Subcutaneous abdominal adipose tissue (tissue), 5 donors: ENCODE measurements around the gene ITGB5.

ENCODE experiments used
- H3K27ac ChIP-seq: one replicate; pipeline ENCODE4 v1.7.0; 2013; ENCODE audit warnings: low read depth, mild to moderate bottlenecking, inconsistent platforms, low read length, moderate library complexity
- H3K27me3 ChIP-seq, 5 donors: one replicate each; pipeline ENCODE4 v1.7.0; 2013; ENCODE audit warnings: low read length in 5 of 5, inconsistent platforms in 1 of 5; ENCODE audit not compliant: control insufficient read depth in 5 of 5, insufficient read depth in 4 of 5
- H3K36me3 ChIP-seq, 5 donors: one replicate each; pipeline ENCODE4 v1.7.0; 2013; ENCODE audit warnings: low read length in 5 of 5; ENCODE audit not compliant: control insufficient read depth in 5 of 5, insufficient read depth in 5 of 5
- H3K4me1 ChIP-seq, 5 donors: one replicate each; pipeline ENCODE4 v1.7.0; 2013; ENCODE audit warnings: low read length in 5 of 5, mild to moderate bottlenecking in 3 of 5, moderate library complexity in 1 of 5; ENCODE audit not compliant: control insufficient read depth in 5 of 5, insufficient read depth in 5 of 5
- H3K4me3 ChIP-seq, 5 donors: one replicate each; pipeline ENCODE4 v1.7.0; 2013; ENCODE audit warnings: low read length in 5 of 5, low read depth in 1 of 5
- H3K9ac ChIP-seq, 5 donors: one replicate each; pipeline ENCODE4 v1.7.0; 2013; ENCODE audit warnings: low read length in 5 of 5, mild to moderate bottlenecking in 4 of 5, moderate library complexity in 3 of 5
- H3K9me3 ChIP-seq, 5 donors: one replicate each; pipeline ENCODE4 v1.7.0; 2013; ENCODE audit warnings: low read length in 5 of 5; ENCODE audit not compliant: control insufficient read depth in 5 of 5
- donor health status: healthy.
- donor health status: healthy.
- donor health status: healthy.
- donor health status: healthy.
- donor health status: healthy.

ITGB5 gene

GRCh38 chr3:124812291-124813265 lies 74.6 kb downstream of the ITGB5 start:
- no peaks in the 10 kb centered on the region for H3K9me3 ChIP-seq
- H3K27me3 ChIP-seq: no peaks in the 10 kb centered on the region
- peaks cover 3 to 51% (median 41%) of the 10 kb centered on the region in 5 donors for H3K36me3 ChIP-seq
- peak overlapping the region; percentile 99 for H3K27ac ChIP-seq
- peak overlapping the region in 3 of 5 donors; percentile 8 to 23 (median 9) for H3K4me3 ChIP-seq
- peak overlapping the region in 4 of 5 donors; percentile 39 to 68 (median 54) for H3K9ac ChIP-seq
- H3K4me1 ChIP-seq: peaks cover 21 to 60% (median 49%) of the 10 kb centered on the region in 5 donors

- Histone ChIP-seq H3K4me1 (peaks cover 21 to 60% (median 49%) of the 10 kb centered on the region in 5 donors), H3K36me3 (peaks cover 0 to 43% (median 33%) of the 10 kb centered on the region in 5 donors), H3K9me3 (no peaks in the 10 kb centered on the region), H3K9ac (no peak overlapping the region), H3K27me3 (no peaks in the 10 kb centered on the region), H3K27ac (peak overlapping the region; percentile 99), H3K4me3 (peak overlapping the region in 1 of 5 donors; percentile 13)
These were observed 75.7 kb downstream of the ITGB5 start for GRCh38 chr3:124811436-124811835.

GRCh38 chr3:124810970-124811369 lies 76.2 kb downstream of the ITGB5 start:
- H3K27ac ChIP-seq: peak overlapping the region; percentile 99
- peak overlapping the region in 1 of 5 donors; percentile 12 for H3K4me3 ChIP-seq
- no peaks in the 10 kb centered on the region for H3K27me3 ChIP-seq
- H3K9ac ChIP-seq: no peak overlapping the region
- H3K9me3 ChIP-seq: no peaks in the 10 kb centered on the region
- peaks cover 21 to 59% (median 49%) of the 10 kb centered on the region in 5 donors for H3K4me1 ChIP-seq
- peaks cover 0 to 38% (median 28%) of the 10 kb centered on the region in 5 donors for H3K36me3 ChIP-seq

- Histone ChIP-seq H3K4me1 (peaks cover 19 to 49% (median 42%) of the 10 kb centered on the region in 5 donors), H3K9me3 (no peaks in the 10 kb centered on the region), H3K27me3 (no peaks in the 10 kb centered on the region), H3K9ac (no peak overlapping the region), H3K4me3 (no peak overlapping the region), H3K27ac (peak overlapping the region; percentile 99), H3K36me3 (peaks cover 0 to 24% (median 17%) of the 10 kb centered on the region in 5 donors)
These were observed 78.1 kb downstream of the ITGB5 start for GRCh38 chr3:124809039-124809438.

GRCh38 chr3:124805671-124806070 lies 81.5 kb downstream of the ITGB5 start:
- Histone ChIP-seq H3K9ac (no peak overlapping the region), H3K27me3 (no peaks in the 10 kb centered on the region), H3K9me3 (no peaks in the 10 kb centered on the region), H3K4me1 (peaks cover 8 to 41% (median 19%) of the 10 kb centered on the region in 5 donors), H3K27ac (no peak overlapping the region), H3K4me3 (no peak overlapping the region), H3K36me3 (peaks cover 0 to 40% (median 26%) of the 10 kb centered on the region in 5 donors)

- H3K4me1 ChIP-seq: peaks cover 10 to 40% (median 19%) of the 10 kb centered on the region in 5 donors
- H3K4me3 ChIP-seq: no peak overlapping the region
- no peaks in the 10 kb centered on the region for H3K9me3 ChIP-seq
- H3K9ac ChIP-seq: no peak overlapping the region
- no peak overlapping the region for H3K27ac ChIP-seq
- H3K27me3 ChIP-seq: no peaks in the 10 kb centered on the region
- H3K36me3 ChIP-seq: peaks cover 0 to 41% (median 26%) of the 10 kb centered on the region in 5 donors
These were observed 82.3 kb downstream of the ITGB5 start for GRCh38 chr3:124804875-124805274.

- peaks cover 9 to 29% (median 14%) of the 10 kb centered on the region in 5 donors for H3K4me1 ChIP-seq
- no peaks in the 10 kb centered on the region for H3K27me3 ChIP-seq
- H3K9me3 ChIP-seq: no peaks in the 10 kb centered on the region
- no peak overlapping the region for H3K27ac ChIP-seq
- no peak overlapping the region for H3K4me3 ChIP-seq
- peaks cover 0 to 43% (median 25%) of the 10 kb centered on the region in 5 donors for H3K36me3 ChIP-seq
- no peak overlapping the region for H3K9ac ChIP-seq
These were observed 84.5 kb downstream of the ITGB5 start for GRCh38 chr3:124802702-124803101.

- Histone ChIP-seq H3K4me1 (peaks cover 9 to 29% (median 19%) of the 10 kb centered on the region in 5 donors), H3K9ac (no peak overlapping the region), H3K27ac (no peak overlapping the region), H3K36me3 (peaks cover 0 to 49% (median 30%) of the 10 kb centered on the region in 5 donors), H3K27me3 (no peaks in the 10 kb centered on the region), H3K4me3 (no peak overlapping the region), H3K9me3 (no peaks in the 10 kb centered on the region)
These were observed 85.0 kb downstream of the ITGB5 start for GRCh38 chr3:124802061-124802698.

GRCh38 chr3:124800511-124801258 lies 86.5 kb downstream of the ITGB5 start:
- no peak overlapping the region for H3K27ac ChIP-seq
- no peak overlapping the region for H3K4me3 ChIP-seq
- peaks cover 0 to 57% (median 41%) of the 10 kb centered on the region in 5 donors for H3K36me3 ChIP-seq
- H3K4me1 ChIP-seq: peaks cover 9 to 29% (median 20%) of the 10 kb centered on the region in 5 donors
- H3K9me3 ChIP-seq: no peaks in the 10 kb centered on the region
- peak overlapping the region in 1 of 5 donors; percentile 38 for H3K9ac ChIP-seq
- H3K27me3 ChIP-seq: no peaks in the 10 kb centered on the region
